Upper lobe of left lung (tissue), 4 donors: ENCODE results near the gene LIN7B.

Source experiments
- EP300 ChIP-seq, 4 donors: sonication (generic); formaldehyde crosslinking; IDR thresholded peaks; one replicate each; pipeline ENCODE4 v1.5.1; 2017; ENCODE audit warnings: antibody characterized with exemption in 4 of 4, control low read depth in 2 of 4
- POLR2A ChIP-seq, 4 donors: fragments of 450-650 bp; IDR thresholded peaks; one replicate each; pipeline ENCODE4 v1.5.1; 2016 to 2017; ENCODE audit warnings: antibody characterized with exemption in 4 of 4, mild to moderate bottlenecking in 2 of 4
- TF ChIP-seq, protein P1 (sequence below), 6 experiments: fragments of 450-650 bp in 4 of 6; fragments of 200-600 bp in 2 of 6; sonication (generic) in 2 of 6; IDR thresholded peaks; one replicate each; pipeline ENCODE4 v1.5.1; 2016 to 2019; ENCODE audit warnings: antibody characterized with exemption in 6 of 6

DNA sequence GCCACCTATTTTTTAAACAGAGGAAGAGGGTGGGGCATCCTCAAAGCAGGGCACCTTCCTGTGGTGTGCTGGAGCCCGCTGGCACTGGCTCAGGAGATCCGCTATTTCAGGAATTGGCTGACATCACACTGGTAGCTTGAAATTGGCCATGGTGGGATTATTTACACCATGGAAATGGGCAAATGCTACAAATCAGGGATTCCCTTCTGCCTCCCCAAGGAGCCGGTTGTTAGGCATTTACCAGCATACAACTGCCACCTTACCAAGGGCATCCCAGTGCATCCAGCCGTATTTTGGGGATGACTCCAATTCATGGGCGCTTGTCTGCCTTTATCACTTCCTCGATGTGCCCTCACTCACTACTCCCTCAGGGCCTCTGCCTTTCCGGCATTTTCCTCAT lies 26.8 kb downstream of the LIN7B start:
- TF ChIP-seq, protein P1, sequence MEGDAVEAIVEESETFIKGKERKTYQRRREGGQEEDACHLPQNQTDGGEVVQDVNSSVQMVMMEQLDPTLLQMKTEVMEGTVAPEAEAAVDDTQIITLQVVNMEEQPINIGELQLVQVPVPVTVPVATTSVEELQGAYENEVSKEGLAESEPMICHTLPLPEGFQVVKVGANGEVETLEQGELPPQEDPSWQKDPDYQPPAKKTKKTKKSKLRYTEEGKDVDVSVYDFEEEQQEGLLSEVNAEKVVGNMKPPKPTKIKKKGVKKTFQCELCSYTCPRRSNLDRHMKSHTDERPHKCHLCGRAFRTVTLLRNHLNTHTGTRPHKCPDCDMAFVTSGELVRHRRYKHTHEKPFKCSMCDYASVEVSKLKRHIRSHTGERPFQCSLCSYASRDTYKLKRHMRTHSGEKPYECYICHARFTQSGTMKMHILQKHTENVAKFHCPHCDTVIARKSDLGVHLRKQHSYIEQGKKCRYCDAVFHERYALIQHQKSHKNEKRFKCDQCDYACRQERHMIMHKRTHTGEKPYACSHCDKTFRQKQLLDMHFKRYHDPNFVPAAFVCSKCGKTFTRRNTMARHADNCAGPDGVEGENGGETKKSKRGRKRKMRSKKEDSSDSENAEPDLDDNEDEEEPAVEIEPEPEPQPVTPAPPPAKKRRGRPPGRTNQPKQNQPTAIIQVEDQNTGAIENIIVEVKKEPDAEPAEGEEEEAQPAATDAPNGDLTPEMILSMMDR (IDR thresholded peaks at IDR 0.05): no peak
- TF ChIP-seq POLR2A (IDR thresholded peaks at IDR 0.05) (no peak), EP300 (IDR thresholded peaks at IDR 0.05) (no peak)
